Measurements from ENCODE around the gene UCN2.
"Not testable (repeated sequence)": the region's sequence is repeated elsewhere in the genome, so short reads cannot be mapped to it uniquely, and the experiment has no call there.

The UCN2 gene

GRCh38 chr3:48532271-48532976 lies 31.2 kb downstream of the UCN2 start:
- no peak for DNase-seq

GRCh38 chr3:48530701-48531100 lies 32.9 kb downstream of the UCN2 start:
- DNase-seq, result not testable (repeated sequence)

GRCh38 chr3:48528754-48529153 lies 34.8 kb downstream of the UCN2 start:
- DNase-seq, result no peak

GRCh38 chr3:48528048-48528447 lies 35.5 kb downstream of the UCN2 start:
- no peak for DNase-seq

GRCh38 chr3:48524970-48525369 lies 38.6 kb downstream of the UCN2 start:
- DNase-seq, result no peak

GRCh38 chr3:48521635-48522034 lies 41.9 kb downstream of the UCN2 start:
- DNase-seq, result no peak

GRCh38 chr3:48519277-48519643 lies 44.3 kb downstream of the UCN2 start:
- DNase-seq, result no peak

GRCh38 chr3:48518638-48519276 lies 44.8 kb downstream of the UCN2 start:
- DNase-seq, result no peak

GRCh38 chr3:48518069-48518468 lies 45.5 kb downstream of the UCN2 start:
- DNase-seq, result no peak

- no peak for DNase-seq
Observed at GRCh38 chr3:48516571-48516970, 47.0 kb downstream of the UCN2 start.

- no peak for DNase-seq
Observed at GRCh38 chr3:48514431-48515227, 49.0 kb downstream of the UCN2 start.

All from activated gamma-delta T cell treated with Interleukin-2 at 50 U/mL for 16 hours (primary cell).